ENCODE results near the gene TLX1.
A peak's percentile ranks its signal among the peaks of the same experiment; 100 is the strongest.

Gene TLX1

DNA sequence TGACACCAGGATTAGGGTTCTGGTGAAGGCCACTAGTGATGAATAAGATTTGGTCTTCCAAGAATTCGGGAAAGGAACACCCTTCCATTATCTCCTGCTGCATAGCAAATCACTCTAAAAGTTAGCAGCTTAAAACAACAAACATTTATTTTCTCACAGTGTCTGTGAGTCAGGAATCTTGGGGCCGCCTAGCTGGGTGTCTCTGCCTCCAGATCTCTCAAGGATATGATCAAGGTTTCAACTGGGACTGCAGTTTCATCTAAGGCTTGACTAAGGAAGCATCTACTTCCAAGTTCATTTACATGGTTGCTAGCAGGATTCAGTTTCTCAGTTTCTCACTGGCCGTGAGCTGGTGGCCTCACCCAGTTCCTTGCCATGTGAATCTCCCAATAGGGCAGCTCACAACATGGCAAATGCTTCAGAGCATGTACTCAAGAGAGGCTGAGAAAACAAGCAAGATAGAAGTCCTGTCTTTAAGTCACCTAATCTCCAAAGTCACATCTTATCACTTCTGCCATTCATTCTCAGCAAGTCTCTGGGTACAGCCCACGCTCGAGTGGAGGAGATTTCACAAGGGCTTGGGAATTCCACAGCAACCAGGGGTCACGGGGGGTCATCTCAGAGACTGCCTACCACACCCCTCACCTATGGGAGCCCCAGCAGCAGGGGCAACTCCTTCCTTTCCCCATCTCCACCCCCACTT lies 26.8 kb downstream of the TLX1 start:
- DNase-seq, result no peak
- TF ChIP-seq CTCF (IDR thresholded peaks at IDR 0.05), result no peak
- Mint-ChIP-seq H3K9me3 (peaks cover 11% of the 10 kb centered on the region), H3K27ac (no peak overlapping the region), H3K27me3 (ENCODE audit: low read depth, poor library complexity) (peaks cover 100% of the 10 kb centered on the region), H3K4me1 (peaks cover 16% of the 10 kb centered on the region), H3K36me3 (ENCODE audit: low read depth) (no peaks in the 10 kb centered on the region), H3K4me3 (no peak overlapping the region)

DNA sequence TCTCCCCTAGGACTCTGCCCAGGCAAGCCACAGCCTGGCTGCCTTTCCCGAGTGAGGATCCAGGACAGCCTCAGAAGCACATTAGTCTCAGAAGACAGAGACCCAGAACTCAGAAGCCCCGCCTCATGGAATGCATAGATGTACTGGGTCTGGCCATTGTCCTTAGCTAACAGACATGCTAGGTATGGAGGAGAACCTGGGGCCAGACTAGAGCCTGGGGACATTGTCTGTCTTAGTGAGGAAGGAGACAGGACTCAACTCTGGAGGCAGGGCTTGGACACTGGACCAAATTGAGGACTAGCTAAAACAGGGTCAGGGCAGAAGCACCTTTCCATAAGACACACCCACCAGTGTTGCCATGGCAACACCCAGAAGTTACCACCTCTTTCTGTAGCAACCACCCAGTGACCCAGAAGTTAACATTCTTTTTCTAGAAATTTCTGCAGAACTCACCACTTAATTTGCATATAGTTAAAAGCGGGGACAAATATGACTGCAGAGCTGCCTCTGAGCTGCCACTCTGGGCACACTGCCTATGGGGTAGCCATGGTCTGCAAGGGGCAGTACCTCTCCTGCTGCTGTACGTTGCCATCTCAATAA lies 27.5 kb downstream of the TLX1 start:
- H3K4me1 Mint-ChIP-seq, result peaks cover 16% of the 10 kb centered on the region
- H3K27ac Mint-ChIP-seq, result no peak overlapping the region
- H3K9me3 Mint-ChIP-seq, result peaks cover 11% of the 10 kb centered on the region
- no peak for TF ChIP-seq CTCF (IDR thresholded peaks at IDR 0.05)
- DNase-seq, result no peak
- H3K4me3 Mint-ChIP-seq, result no peak overlapping the region
- H3K27me3 Mint-ChIP-seq (ENCODE audit: low read depth, poor library complexity), result peaks cover 98% of the 10 kb centered on the region
- H3K36me3 Mint-ChIP-seq (ENCODE audit: low read depth), result no peaks in the 10 kb centered on the region

GRCh38 chr10:101161494-101162299 lies 30.6 kb downstream of the TLX1 start:
- Mint-ChIP-seq H3K27ac (no peak overlapping the region), H3K27me3 (ENCODE audit: low read depth, poor library complexity) (peaks cover 98% of the 10 kb centered on the region), H3K9me3 (peaks cover 19% of the 10 kb centered on the region), H3K4me3 (peak overlapping the region; percentile 3), H3K36me3 (ENCODE audit: low read depth) (no peaks in the 10 kb centered on the region), H3K4me1 (peaks cover 16% of the 10 kb centered on the region)
- TF ChIP-seq CTCF (IDR thresholded peaks at IDR 0.05), result peak; percentile 95
- peak; percentile 83 for DNase-seq

DNA sequence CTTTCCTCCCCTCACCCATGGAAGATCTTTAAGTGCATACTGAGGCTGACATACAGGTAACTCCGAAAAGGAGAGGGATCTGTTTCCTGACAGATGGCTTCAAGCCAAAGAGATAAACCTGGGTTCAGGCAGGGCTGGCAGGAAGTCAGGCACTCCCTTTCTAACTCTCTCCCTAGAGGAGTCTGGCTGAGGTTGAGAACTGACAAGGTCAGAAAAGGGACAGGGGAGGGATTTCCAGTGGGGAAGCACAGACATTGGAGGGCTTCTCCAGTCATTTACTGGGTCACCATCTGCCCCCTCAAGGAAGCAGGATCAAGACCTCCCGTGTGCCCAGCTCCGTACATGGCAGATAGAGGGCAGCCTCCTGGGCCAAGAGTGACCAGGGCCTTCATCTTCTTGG lies 31.6 kb downstream of the TLX1 start:
- Mint-ChIP-seq H3K4me3 (no peak overlapping the region), H3K4me1 (peaks cover 16% of the 10 kb centered on the region), H3K27me3 (ENCODE audit: low read depth, poor library complexity) (peaks cover 98% of the 10 kb centered on the region), H3K36me3 (ENCODE audit: low read depth) (no peaks in the 10 kb centered on the region), H3K9me3 (peaks cover 19% of the 10 kb centered on the region), H3K27ac (no peak overlapping the region)
- no peak for TF ChIP-seq CTCF (IDR thresholded peaks at IDR 0.05)
- DNase-seq, result no peak

- Mint-ChIP-seq H3K27me3 (ENCODE audit: low read depth, poor library complexity) (peaks cover 98% of the 10 kb centered on the region), H3K9me3 (peaks cover 11% of the 10 kb centered on the region), H3K4me1 (peaks cover 16% of the 10 kb centered on the region), H3K36me3 (ENCODE audit: low read depth) (no peaks in the 10 kb centered on the region), H3K27ac (no peak overlapping the region), H3K4me3 (no peak overlapping the region)
- no peak for DNase-seq
- no peak for TF ChIP-seq CTCF (IDR thresholded peaks at IDR 0.05)
Measured at GRCh38 chr10:101164020-101164419, 32.9 kb downstream of the TLX1 start.
